Neural progenitor cell (in vitro differentiated cells): ENCODE measurements around the gene SOBP.

Experiments
- CTCF ChIP-seq: fragments of 200-600 bp; sonication (generic); IDR thresholded peaks from 2 replicates; pipeline ENCODE4 v1.5.1; 2017; ENCODE audit warnings: antibody characterized with exemption, mild to moderate bottlenecking
- EZH2 ChIP-seq: fragments of 200-600 bp; sonication (generic); IDR thresholded peaks from 2 replicates; pipeline ENCODE4 v1.6.1; 2017; ENCODE audit warnings: antibody characterized with exemption, mild to moderate bottlenecking, moderate library complexity

DNA sequence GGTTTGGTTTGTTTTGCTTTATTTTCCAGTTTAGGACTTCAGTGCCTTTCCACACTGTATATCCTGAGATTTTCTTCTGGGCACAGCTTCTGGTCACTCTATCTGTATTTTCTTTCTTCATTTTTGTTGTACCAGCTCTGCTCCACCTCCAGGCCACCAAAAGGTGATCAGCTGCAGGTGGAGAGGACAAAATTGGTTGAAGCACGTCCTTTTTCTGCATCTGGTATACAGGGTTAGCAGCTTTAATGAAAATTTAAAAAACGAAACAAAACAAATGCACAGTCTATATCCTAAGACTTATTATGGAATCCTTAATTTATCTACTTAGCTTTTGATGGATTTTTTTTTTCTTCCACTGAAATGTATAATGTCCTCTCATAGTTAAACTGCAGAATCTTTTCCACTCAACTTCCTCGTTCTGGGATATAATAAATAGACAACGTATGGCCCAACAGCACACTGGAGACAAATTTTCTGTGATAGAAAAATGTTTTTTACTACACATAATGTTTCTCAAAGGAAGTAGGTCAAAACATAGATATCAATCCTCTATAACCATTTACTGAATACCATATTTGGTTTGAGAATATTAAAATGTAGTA lies 10.7 kb upstream of the SOBP start:
- TF ChIP-seq CTCF (no peak), EZH2 (no peak)
